Erythroblast (primary cell): ENCODE data around the gene ANKRD10.

Experiments used
- GATA1 ChIP-seq: IDR thresholded peaks from 2 replicates; pipeline ENCODE4 v1.6.1; 2011; ENCODE audit warnings: low read depth, mild to moderate bottlenecking, control low read depth, low read length, moderate library complexity
- POLR2A ChIP-seq: IDR thresholded peaks from 2 replicates; pipeline ENCODE4 v1.6.1; 2011; ENCODE audit warnings: mild to moderate bottlenecking, low read length

- TF ChIP-seq POLR2A (no peak), GATA1 (no peak)
Measured at GRCh38 chr13:110867380-110867779, 47.5 kb downstream of the ANKRD10 start.
